Measurements from ENCODE around the gene MAP2K2.
A peak's percentile ranks its signal among the peaks of the same experiment; 100 is the strongest.

The MAP2K2 gene

GRCh38 chr19:4059891-4060620 lies 63.9 kb downstream of the MAP2K2 start:
- DNase-seq: no peak

- DNase-seq: no peak
Measured at GRCh38 chr19:4059453-4059871, 64.5 kb downstream of the MAP2K2 start.

GRCh38 chr19:4058693-4059452 lies 65.0 kb downstream of the MAP2K2 start:
- no peak for DNase-seq

- DNase-seq: peak; percentile 86
Measured at GRCh38 chr19:4057931-4058692, 65.8 kb downstream of the MAP2K2 start.

- DNase-seq: no peak
Measured at GRCh38 chr19:4055209-4055552, 68.7 kb downstream of the MAP2K2 start.

- no peak for DNase-seq
Measured at GRCh38 chr19:4054441-4055208, 69.3 kb downstream of the MAP2K2 start.

- DNase-seq: no peak
Measured at GRCh38 chr19:4053423-4054324, 70.2 kb downstream of the MAP2K2 start.

GRCh38 chr19:4052993-4053422 lies 70.9 kb downstream of the MAP2K2 start:
- no peak for DNase-seq

GRCh38 chr19:4052114-4052992 lies 71.6 kb downstream of the MAP2K2 start:
- DNase-seq: no peak

- DNase-seq: no peak
Measured at GRCh38 chr19:4051175-4052101, 72.5 kb downstream of the MAP2K2 start.

- no peak for DNase-seq
Measured at GRCh38 chr19:4049432-4049831, 74.5 kb downstream of the MAP2K2 start.

GRCh38 chr19:4046946-4047683 lies 76.8 kb downstream of the MAP2K2 start:
- no peak for DNase-seq

- DNase-seq: no peak
Measured at GRCh38 chr19:4046362-4046691, 77.6 kb downstream of the MAP2K2 start.

- no peak for DNase-seq
Measured at GRCh38 chr19:4045597-4046361, 78.1 kb downstream of the MAP2K2 start.

- DNase-seq: no peak
Measured at GRCh38 chr19:4044990-4045465, 78.9 kb downstream of the MAP2K2 start.

- DNase-seq: no peak
Measured at GRCh38 chr19:4043966-4044715, 79.8 kb downstream of the MAP2K2 start.

GRCh38 chr19:4043401-4043800 lies 80.5 kb downstream of the MAP2K2 start:
- no peak for DNase-seq

Data from fibroblast of skin of back (primary cell).